Measurements from ENCODE around the gene PAIP2.

DNA sequence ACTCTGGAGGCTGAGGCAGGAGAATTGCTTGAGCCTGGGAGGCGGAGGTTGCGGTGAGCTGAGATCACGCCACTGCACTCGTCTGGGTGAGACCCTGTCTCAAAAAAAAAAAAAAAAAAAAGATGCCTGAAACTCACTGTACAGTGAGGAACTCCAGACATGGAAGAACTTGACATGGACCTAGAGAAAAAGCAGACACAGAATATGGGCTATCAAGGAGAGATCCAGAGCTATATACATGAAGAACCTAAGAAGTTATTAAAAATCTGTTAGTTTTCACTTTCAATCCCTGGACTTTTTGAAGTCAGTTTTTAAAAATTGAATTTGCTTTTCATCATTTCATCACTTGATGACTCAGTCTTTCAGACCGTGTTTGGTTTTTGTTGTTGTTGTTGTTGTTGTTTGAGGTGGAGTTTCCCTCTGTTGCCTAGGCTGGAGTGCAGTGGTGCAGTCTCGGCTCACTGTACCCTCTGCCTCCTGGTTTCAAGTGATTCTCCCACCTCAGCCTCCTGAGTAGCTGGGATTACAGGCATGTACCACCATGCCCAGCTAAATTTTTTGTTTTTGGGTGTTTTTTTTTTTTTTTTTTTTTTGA, 20.3 kb downstream of the PAIP2 start:
- no peak for TF ChIP-seq CTCF (IDR thresholded peaks at IDR 0.05)
- TF ChIP-seq POLR2A (IDR thresholded peaks at IDR 0.05) = no peak
- TF ChIP-seq EP300 (IDR thresholded peaks at IDR 0.05) = no peak

Measured in ovary (tissue), 3 donors.